Measurements from ENCODE around the gene ST7. TPM values are rescaled to one million over a fixed set of nuclear protein-coding genes. Genes with fewer than 3 reads are reported as not detected.

ST7 gene
- total RNA-seq, 1 experiment from 2014 or later, result 38.2 TPM

- Histone ChIP-seq H3K27me3 (replicated peaks; ENCODE audit: control insufficient read depth, insufficient read depth, low read length) (peaks cover 1% of the 10 kb centered on the region; the same call in 1 of the 2 replicates), H3K36me3 (ENCODE audit: control insufficient read depth, insufficient read depth, low read length) (no peaks in the 10 kb centered on the region), H3K4me1 (no peaks in the 10 kb centered on the region), H3K4me3 (ENCODE audit: low read depth, low read length) (no peak overlapping the region), H3K9me3 (no peaks in the 10 kb centered on the region)
- no peak for TF ChIP-seq CTCF (IDR thresholded peaks at IDR 0.05; ENCODE audit: insufficient read depth in 1 of 2, low read depth in 1 of 2, low read length in 1 of 2, severe bottlenecking in 1 of 2, unreplicated experiment in 1 of 2)
- Mint-ChIP-seq H3K27ac (ENCODE audit: unreplicated experiment) (no peak overlapping the region), H3K27me3 (ENCODE audit: insufficient read depth, unreplicated experiment) (peaks cover 18% of the 10 kb centered on the region), H3K36me3 (ENCODE audit: insufficient read depth, unreplicated experiment) (no peaks in the 10 kb centered on the region), H3K4me1 (ENCODE audit: low read depth, unreplicated experiment) (no peaks in the 10 kb centered on the region), H3K4me3 (ENCODE audit: unreplicated experiment) (no peak overlapping the region), H3K9me3 (ENCODE audit: unreplicated experiment) (no peaks in the 10 kb centered on the region)
- no TSS peak for BruUV-seq (replicated peaks)
- intact Hi-C loops (cut with micrococcal nuclease; ENCODE audit: unreplicated experiment), result no loop called here
- POLR2A ChIA-PET, result no interaction called here
- no peak for DNase-seq
- CTCF ChIA-PET, result no interaction called here
These were observed 320.0 kb downstream of the ST7 start for GRCh38 chr7:117273325-117273724.

GRCh38 chr7:117273814-117274225 lies 320.5 kb downstream of the ST7 start:
- POLR2A ChIA-PET, result no interaction called here
- no peaks in the 10 kb centered on the region for H3K4me1 Mint-ChIP-seq (ENCODE audit: low read depth, unreplicated experiment)
- H3K9me3 Mint-ChIP-seq (ENCODE audit: unreplicated experiment), result no peaks in the 10 kb centered on the region
- H3K4me3 Mint-ChIP-seq (ENCODE audit: unreplicated experiment), result no peak overlapping the region
- intact Hi-C loops (cut with micrococcal nuclease; ENCODE audit: unreplicated experiment), result no loop called here
- peaks cover 1% of the 10 kb centered on the region; the same call in 1 of the 2 replicates for H3K27me3 ChIP-seq (replicated peaks; ENCODE audit: control insufficient read depth, insufficient read depth, low read length)
- H3K36me3 ChIP-seq (ENCODE audit: control insufficient read depth, insufficient read depth, low read length), result no peaks in the 10 kb centered on the region
- H3K9me3 ChIP-seq, result no peaks in the 10 kb centered on the region
- H3K27ac Mint-ChIP-seq (ENCODE audit: unreplicated experiment), result no peak overlapping the region
- TF ChIP-seq CTCF (IDR thresholded peaks at IDR 0.05; ENCODE audit: insufficient read depth in 1 of 2, low read depth in 1 of 2, low read length in 1 of 2, severe bottlenecking in 1 of 2, unreplicated experiment in 1 of 2), result no peak
- CTCF ChIA-PET, result no interaction called here
- H3K27me3 Mint-ChIP-seq (ENCODE audit: insufficient read depth, unreplicated experiment), result peaks cover 18% of the 10 kb centered on the region
- H3K36me3 Mint-ChIP-seq (ENCODE audit: insufficient read depth, unreplicated experiment), result no peaks in the 10 kb centered on the region
- DNase-seq, result no peak
- no peaks in the 10 kb centered on the region for H3K4me1 ChIP-seq
- BruUV-seq (replicated peaks), result no TSS peak
- no peak overlapping the region for H3K4me3 ChIP-seq (ENCODE audit: low read depth, low read length)

GRCh38 chr7:117274951-117275350 lies 321.6 kb downstream of the ST7 start:
- Histone ChIP-seq H3K4me3 (ENCODE audit: low read depth, low read length) (no peak overlapping the region), H3K27me3 (replicated peaks; ENCODE audit: control insufficient read depth, insufficient read depth, low read length) (no peaks in the 10 kb centered on the region; the same call in 1 of the 2 replicates), H3K4me1 (no peaks in the 10 kb centered on the region), H3K9me3 (no peaks in the 10 kb centered on the region), H3K36me3 (ENCODE audit: control insufficient read depth, insufficient read depth, low read length) (no peaks in the 10 kb centered on the region)
- Mint-ChIP-seq H3K27me3 (ENCODE audit: insufficient read depth, unreplicated experiment) (peaks cover 18% of the 10 kb centered on the region), H3K9me3 (ENCODE audit: unreplicated experiment) (no peaks in the 10 kb centered on the region), H3K36me3 (ENCODE audit: insufficient read depth, unreplicated experiment) (no peaks in the 10 kb centered on the region), H3K27ac (ENCODE audit: unreplicated experiment) (no peak overlapping the region), H3K4me1 (ENCODE audit: low read depth, unreplicated experiment) (no peaks in the 10 kb centered on the region), H3K4me3 (ENCODE audit: unreplicated experiment) (no peak overlapping the region)
- intact Hi-C loops (cut with micrococcal nuclease; ENCODE audit: unreplicated experiment), result no loop called here
- DNase-seq, result no peak
- ChIA-PET POLR2A (no interaction called here), CTCF (no interaction called here)
- TF ChIP-seq CTCF (IDR thresholded peaks at IDR 0.05; ENCODE audit: insufficient read depth in 1 of 2, low read depth in 1 of 2, low read length in 1 of 2, severe bottlenecking in 1 of 2, unreplicated experiment in 1 of 2), result no peak
- BruUV-seq (replicated peaks), result no TSS peak
